Keratinocyte (primary cell): ENCODE data around the gene ALS2CL. TPM values are rescaled to one million over a fixed set of nuclear protein-coding genes. Genes with fewer than 3 reads are reported as not detected.

Experiments used
- DNase-seq: peaks from one replicate; pipeline ENCODE4 v3.0.0-alpha.2; 2011; ENCODE audit warnings: low read depth, missing footprints, low spot score
- FAIRE-seq: peaks from 2 replicates; lab custom pipeline; 2011; peaks lifted over from hg19 to GRCh38; lab: Jason Lieb, UNC
- H2AFZ ChIP-seq: 2 replicates; pipeline ENCODE4 v1.6.0; 2012; ENCODE audit warnings: low read length, control low read depth, inconsistent platforms; ENCODE audit not compliant: control insufficient read depth
- H3K27ac ChIP-seq: 2 replicates; pipeline ENCODE4 v1.5.1; 2011; ENCODE audit warnings: low read length; ENCODE audit not compliant: control insufficient read depth, insufficient read depth
- H3K27me3 ChIP-seq: 3 replicates; pipeline ENCODE4 v1.6.0; 2011; ENCODE audit warnings: low read length; ENCODE audit not compliant: control insufficient read depth, insufficient read depth; ENCODE audit errors: extremely low read depth
- H3K36me3 ChIP-seq, 2 experiments: 2 replicates in 1 of 2; 3 replicates in 1 of 2; pipeline ENCODE4 v1.5.1; 2011; ENCODE audit warnings: low read length in 2 of 2, mild to moderate bottlenecking in 1 of 2; ENCODE audit not compliant: control insufficient read depth in 2 of 2, insufficient read depth in 2 of 2; ENCODE audit errors: extremely low read depth in 1 of 2
- H3K4me1 ChIP-seq: 3 replicates; pipeline ENCODE4 v1.5.1; 2011; ENCODE audit warnings: low read length; ENCODE audit not compliant: control insufficient read depth, insufficient read depth; ENCODE audit errors: extremely low read depth
- H3K4me2 ChIP-seq: 3 replicates; pipeline ENCODE4 v1.6.0; 2011; ENCODE audit warnings: low read depth, low read length; ENCODE audit not compliant: control insufficient read depth, insufficient read depth; ENCODE audit errors: extremely low read depth
- H3K4me3 ChIP-seq, 3 experiments: fragments of 200-600 bp in 1 of 3; sonication (generic) in 1 of 3; 2 replicates in 2 of 3; 3 replicates in 1 of 3; pipeline ENCODE4 v1.5.1; 2011 to 2016; ENCODE audit warnings: low read length in 3 of 3, mild to moderate bottlenecking in 3 of 3, control low read depth in 2 of 3, inconsistent platforms in 1 of 3, low read depth in 1 of 3, mixed read lengths in 1 of 3, mixed run types in 1 of 3, moderate library complexity in 1 of 3; ENCODE audit not compliant: control insufficient read depth in 2 of 3, insufficient read depth in 2 of 3; ENCODE audit errors: extremely low read depth in 1 of 3
- H3K79me2 ChIP-seq: 2 replicates; pipeline ENCODE4 v1.6.0; 2012; ENCODE audit warnings: low read length; ENCODE audit not compliant: control insufficient read depth, insufficient read depth
- H3K9ac ChIP-seq: 3 replicates; pipeline ENCODE4 v1.6.0; 2011; ENCODE audit warnings: low read length; ENCODE audit not compliant: control insufficient read depth, insufficient read depth; ENCODE audit errors: extremely low read depth
- H3K9me1 ChIP-seq: 3 replicates; pipeline ENCODE4 v1.6.0; 2011; ENCODE audit warnings: low read length; ENCODE audit not compliant: control insufficient read depth, insufficient read depth; ENCODE audit errors: extremely low read depth
- H3K9me3 ChIP-seq: 2 replicates; pipeline ENCODE4 v1.5.1; 2012; ENCODE audit warnings: low read depth, low read length; ENCODE audit not compliant: control insufficient read depth
- H4K20me1 ChIP-seq: 3 replicates; pipeline ENCODE4 v1.6.0; 2011; ENCODE audit warnings: low read length; ENCODE audit not compliant: control insufficient read depth, insufficient read depth; ENCODE audit errors: extremely low read depth
- CTCF ChIP-seq, 3 experiments: IDR thresholded peaks in 1 of 3; conservative IDR thresholded peaks in 1 of 3; optimal IDR thresholded peaks in 1 of 3; 2 replicates in 2 of 3; 3 replicates in 1 of 3; pipeline versions ENCODE3 to v1.5.1; 2011; ENCODE audit warnings: low read length in 3 of 3, mild to moderate bottlenecking in 3 of 3, moderate library complexity in 2 of 3, control low read depth in 1 of 3, inconsistent platforms in 1 of 3; ENCODE audit not compliant: insufficient read depth in 2 of 3; ENCODE audit errors: extremely low read depth in 1 of 3
- EZH2 ChIP-seq: IDR thresholded peaks from one replicate; pipeline ENCODE4 v1.6.1; 2012; ENCODE audit warnings: inconsistent platforms, mild to moderate bottlenecking, low read length, moderate library complexity
- dilution Hi-C: fragments of 300-500 bp; cut with MboI; formaldehyde crosslinking; loops from one replicate; pipeline ENCODE4 v1.7.0; 2020; ENCODE audit warnings: low sequenced_read_pairs; ENCODE audit not compliant: extremely low pct_ligation_motif_present
- polyA plus RNA-seq, 5 experiments: library from polyadenylated mRNA; depleted of rRNA in 3 of 5; stranded (reverse) in 3 of 5; stranded (forward) in 1 of 5; unstranded in 1 of 5; fragments of >200 nt; gene quantifications; 1 replicate in 1 of 5; 2 replicates in 3 of 5; 3 replicates in 1 of 5; pipeline versions ENCODE4 v1.2.1 to v1.2.3, GENCODE V29; 2011 to 2012; ENCODE audit warnings: missing spikeins in 2 of 5, low read depth in 1 of 5, low replicate concordance in 1 of 5

Gene ALS2CL
- polyA plus RNA-seq, 1 donor (not counting 4 experiments of a cell fraction or from before 2014, with no cell fraction given), result 40.9 TPM

- FAIRE-seq (no peak), DNase-seq (no peak)
- no peaks in the 10 kb centered on the region for H3K4me1 ChIP-seq
- H3K27ac ChIP-seq, result no peak overlapping the region
- H3K9me3 ChIP-seq, result no peaks in the 10 kb centered on the region
- dilution Hi-C loops, result no loop called here
- no peak overlapping the region for H3K4me3 ChIP-seq
- H3K4me2 ChIP-seq, result no peak overlapping the region
- H3K36me3 ChIP-seq, result no peaks in the 10 kb centered on the region
- no peaks in the 10 kb centered on the region for H3K9me1 ChIP-seq
- no peaks in the 10 kb centered on the region for H4K20me1 ChIP-seq
- H2AFZ ChIP-seq, result no peak overlapping the region
- TF ChIP-seq EZH2, result no peak
- TF ChIP-seq CTCF (optimal IDR thresholded peaks at IDR 0.05 in 1 of 3, IDR thresholded peaks at IDR 0.05 in 1 of 3, conservative IDR thresholded peaks at IDR 0.05 in 1 of 3; ENCODE audit: extremely low read depth in 1 of 3, insufficient read depth in 2 of 3, low read length in 3 of 3), result no peak
- H3K79me2 ChIP-seq, result no peaks in the 10 kb centered on the region
- H3K27me3 ChIP-seq, result peaks cover 12% of the 10 kb centered on the region
- no peak overlapping the region for H3K9ac ChIP-seq
Observed at GRCh38 chr3:46721009-46721408, 27.5 kb upstream of the ALS2CL start.

- Histone ChIP-seq H3K9me1 (no peaks in the 10 kb centered on the region), H2AFZ (no peak overlapping the region), H3K4me1 (no peaks in the 10 kb centered on the region), H3K79me2 (no peaks in the 10 kb centered on the region), H3K9ac (no peak overlapping the region), H3K27me3 (peaks cover 12% of the 10 kb centered on the region), H4K20me1 (no peaks in the 10 kb centered on the region), H3K27ac (no peak overlapping the region), H3K4me2 (no peak overlapping the region), H3K9me3 (no peaks in the 10 kb centered on the region), H3K36me3 (no peaks in the 10 kb centered on the region), H3K4me3 (no peak overlapping the region)
- FAIRE-seq, result no peak
- TF ChIP-seq EZH2 (no peak), CTCF (optimal IDR thresholded peaks at IDR 0.05 in 1 of 3, IDR thresholded peaks at IDR 0.05 in 1 of 3, conservative IDR thresholded peaks at IDR 0.05 in 1 of 3; ENCODE audit: extremely low read depth in 1 of 3, insufficient read depth in 2 of 3, low read length in 3 of 3) (no peak)
- dilution Hi-C loops, result no loop called here
- no peak for DNase-seq
Observed at GRCh38 chr3:46719735-46720271, 26.3 kb upstream of the ALS2CL start.
